ENCODE measurements around the gene ALK.
"Not testable (repeated sequence)": the region's sequence is repeated elsewhere in the genome, so short reads cannot be mapped to it uniquely, and the experiment has no call there.

The ALK gene

DNA sequence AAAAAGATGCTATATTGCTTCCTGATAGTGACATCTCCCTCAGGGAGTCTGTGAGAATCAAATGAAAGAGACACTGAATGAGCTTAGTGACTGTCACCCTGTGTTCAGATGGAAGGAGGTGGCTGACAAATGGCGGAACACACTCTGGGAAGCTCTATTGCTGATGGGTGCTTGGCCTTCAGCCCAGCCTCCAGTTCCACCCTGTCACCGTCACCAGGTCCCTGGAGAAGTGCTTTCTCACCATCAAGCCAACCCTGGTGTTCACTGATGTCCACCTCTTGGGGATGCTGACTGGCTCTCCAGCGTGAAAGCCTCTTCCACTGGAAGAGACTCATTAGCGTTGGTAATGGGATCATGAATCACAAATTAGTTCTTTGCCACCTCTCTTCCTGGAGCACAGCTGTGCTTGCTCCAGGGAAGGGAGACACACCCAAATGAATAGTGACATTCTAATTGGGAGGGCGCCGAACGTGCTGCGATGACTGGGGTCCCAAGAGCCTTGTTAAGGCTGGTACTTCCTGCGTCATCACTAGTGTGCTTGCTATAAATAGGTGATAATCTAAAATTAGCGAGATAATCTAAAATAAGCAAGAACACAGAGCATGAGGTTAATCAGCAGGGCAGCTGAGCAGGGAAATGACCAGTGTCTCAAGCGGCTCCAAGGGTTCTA lies 652.2 kb downstream of the ALK start:
- DNase-seq = no peak

- no peak for DNase-seq
Observed at GRCh38 chr2:29267720-29268119, 653.7 kb downstream of the ALK start.

DNA sequence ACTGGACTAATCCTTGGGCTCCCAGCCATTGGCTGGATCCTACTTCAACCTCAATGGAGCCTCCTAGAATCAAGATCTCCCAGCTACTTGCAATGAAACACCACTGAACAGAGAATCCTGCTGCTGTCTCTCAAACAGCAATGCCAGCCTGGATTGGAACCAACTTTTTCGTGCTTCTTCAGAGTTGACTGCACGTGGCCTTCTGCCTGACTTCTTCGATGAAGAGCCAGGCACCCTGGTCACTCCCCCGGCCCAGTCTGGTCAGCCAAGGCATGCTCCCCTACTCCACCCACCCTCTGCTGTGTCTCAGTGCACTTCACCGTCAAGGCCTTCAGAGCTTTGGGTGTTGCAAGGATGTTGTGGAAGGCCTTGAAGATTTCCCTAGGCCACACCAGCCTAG lies 657.5 kb downstream of the ALK start:
- no peak for DNase-seq

- DNase-seq = no peak
Observed at GRCh38 chr2:29262681-29263260, 658.6 kb downstream of the ALK start.

GRCh38 chr2:29261003-29261402 lies 660.4 kb downstream of the ALK start:
- no peak for DNase-seq

GRCh38 chr2:29260142-29260772 lies 661.1 kb downstream of the ALK start:
- no peak for DNase-seq

GRCh38 chr2:29259221-29259620 lies 662.2 kb downstream of the ALK start:
- no peak for DNase-seq

- DNase-seq = no peak
Observed at GRCh38 chr2:29255004-29255403, 666.4 kb downstream of the ALK start.

DNA sequence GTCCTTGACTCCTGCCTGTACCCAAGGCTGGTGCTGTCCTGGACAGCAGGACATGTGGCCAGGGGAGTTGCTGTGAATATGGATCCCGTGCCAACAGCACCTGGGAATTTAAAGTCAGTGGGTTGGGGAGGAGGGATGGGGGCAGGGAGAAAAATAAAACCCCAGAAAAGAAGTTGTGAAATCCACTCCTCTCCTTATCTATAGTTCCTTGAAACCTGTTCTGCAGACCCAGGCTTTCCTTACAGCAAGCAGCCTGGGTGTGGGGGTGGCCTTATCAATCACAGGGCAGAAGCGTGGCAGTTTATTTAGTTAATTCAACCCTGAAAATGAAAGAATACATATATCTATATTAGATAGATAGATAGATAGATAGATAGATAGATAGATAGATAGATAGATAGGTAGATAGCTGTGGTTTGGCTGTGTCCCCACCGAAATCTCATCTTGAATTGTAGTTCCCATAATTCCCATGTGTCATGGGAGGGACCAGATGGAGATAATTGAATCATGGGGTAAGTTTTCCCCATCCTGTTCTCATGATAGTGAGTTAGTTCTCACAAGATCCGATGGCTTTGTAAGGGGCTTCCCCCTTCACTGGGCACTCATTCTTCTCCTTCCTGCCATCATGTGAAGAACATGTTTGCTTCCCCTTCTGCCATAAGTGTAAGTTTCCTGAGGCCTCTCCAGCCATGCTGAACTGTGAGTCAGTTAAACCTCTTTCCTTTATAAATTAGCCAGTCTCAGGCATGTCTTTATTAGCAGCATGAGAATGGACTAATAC lies 667.7 kb downstream of the ALK start:
- DNase-seq = not testable (repeated sequence)

GRCh38 chr2:29253026-29253425 lies 668.4 kb downstream of the ALK start:
- DNase-seq = no peak

DNA sequence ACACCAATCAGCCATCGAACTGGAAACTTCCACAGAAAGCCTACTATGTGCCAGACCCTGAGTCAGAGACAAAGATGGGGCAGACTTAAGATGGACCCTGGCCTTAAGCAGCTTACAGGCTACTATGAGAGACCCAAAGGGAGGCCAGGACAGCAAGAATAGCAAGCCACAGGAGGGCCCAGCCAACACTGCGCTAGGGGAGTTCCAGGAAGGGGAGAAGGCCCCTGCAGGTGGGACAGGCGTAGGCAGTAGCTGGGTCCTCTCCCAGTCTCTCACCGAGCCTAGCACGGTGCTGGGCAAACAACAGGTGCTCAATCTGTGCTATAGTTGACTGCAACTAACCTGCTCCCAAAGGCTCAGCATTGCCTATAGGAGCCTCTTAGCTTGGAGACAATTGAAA lies 670.0 kb downstream of the ALK start:
- no peak for DNase-seq

DNA sequence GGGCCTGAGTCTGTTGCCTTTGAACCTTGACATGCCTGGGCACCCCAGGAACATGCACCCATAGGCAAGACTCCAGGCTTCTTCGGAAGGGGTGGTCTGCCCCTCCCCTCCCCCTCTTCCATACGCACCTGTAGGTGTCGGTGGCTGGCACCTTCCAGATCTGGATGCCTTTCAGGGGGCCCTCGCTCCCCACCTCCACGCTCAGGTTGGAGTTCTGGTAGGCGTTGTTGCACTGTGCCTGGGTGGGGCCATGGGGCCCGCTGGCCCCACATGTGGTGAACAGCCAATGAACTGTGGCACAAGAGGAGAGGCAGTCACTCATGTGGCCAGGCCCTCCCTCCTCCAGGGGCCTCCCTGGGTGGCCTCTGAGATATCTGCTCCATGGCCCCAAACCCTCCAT lies 670.4 kb downstream of the ALK start:
- no peak for DNase-seq

- DNase-seq = no peak
Observed at GRCh38 chr2:29249666-29250253, 671.6 kb downstream of the ALK start.

DNA sequence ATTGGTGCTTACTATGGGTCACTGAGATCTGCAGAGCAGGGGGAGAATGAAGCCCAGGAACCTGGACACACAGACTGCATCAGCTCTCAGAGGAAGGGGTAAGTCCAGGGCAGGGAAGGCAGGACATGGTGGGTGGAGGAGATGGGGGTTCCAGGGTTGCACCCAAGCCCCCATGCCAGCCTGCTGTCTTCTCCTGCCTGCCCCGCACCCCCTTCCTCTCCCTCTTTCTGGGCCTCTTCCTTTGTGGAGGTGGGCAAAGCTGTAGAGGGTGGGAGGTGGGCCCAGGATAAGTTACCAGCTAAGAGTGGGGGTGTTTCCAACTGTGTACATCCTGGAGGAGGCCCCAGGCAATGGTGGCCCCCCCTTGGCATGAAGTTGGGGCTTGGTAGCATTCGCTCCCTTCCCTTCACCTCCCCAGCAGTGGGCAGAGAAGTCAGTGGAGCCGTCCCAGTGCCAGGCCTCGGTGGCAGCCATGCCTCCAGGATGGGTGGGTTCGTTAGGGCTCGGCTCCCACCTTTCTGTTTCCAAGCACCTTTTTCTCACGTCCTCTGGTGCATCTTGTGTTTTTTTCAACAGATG lies 674.0 kb downstream of the ALK start:
- DNase-seq = no peak

DNA sequence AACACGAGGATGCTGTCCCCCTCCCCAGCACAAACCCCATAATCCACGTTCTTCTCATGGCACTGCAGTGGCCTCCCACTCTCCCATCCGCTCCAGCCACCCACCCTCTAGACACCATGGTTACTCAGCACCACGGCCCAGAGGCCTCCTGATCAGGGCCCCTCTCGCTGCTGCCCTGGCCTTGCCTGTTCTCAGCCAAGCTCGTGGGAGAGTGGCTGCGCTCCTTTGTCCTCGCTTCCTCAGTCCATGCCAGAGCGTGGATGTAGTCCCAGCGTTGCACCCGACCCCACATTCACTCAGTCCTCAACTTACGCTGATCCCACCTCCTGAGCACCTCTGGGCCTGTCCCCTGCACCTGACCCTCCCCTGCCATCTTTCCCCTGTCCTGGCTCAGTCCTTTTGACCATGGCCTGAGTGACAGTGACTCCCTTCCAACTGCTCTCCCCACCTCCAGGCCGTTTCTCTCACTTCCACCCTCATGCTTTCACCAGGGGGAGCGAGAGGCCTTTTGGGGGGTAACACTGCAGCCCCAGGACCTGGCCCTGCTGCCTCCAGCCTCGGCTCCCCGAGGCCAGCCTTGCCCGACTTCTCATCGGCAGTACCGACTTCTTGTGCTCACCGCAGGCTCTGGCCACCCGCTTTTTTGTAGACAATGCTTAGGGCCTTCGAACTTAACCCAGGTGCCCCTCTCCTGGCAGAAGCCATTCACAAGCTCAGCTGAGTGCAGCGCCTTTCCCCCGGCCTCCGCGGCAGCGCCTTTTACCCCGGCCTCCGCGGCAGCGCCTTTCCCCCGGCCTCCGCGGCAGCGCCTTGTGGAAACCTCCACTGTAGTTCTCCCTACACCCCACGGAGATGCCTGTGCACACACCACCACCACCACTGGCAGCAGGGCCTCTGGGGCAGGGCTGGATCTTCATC lies 674.7 kb downstream of the ALK start:
- DNase-seq = no peak

- DNase-seq = no peak
Observed at GRCh38 chr2:29245742-29246382, 675.5 kb downstream of the ALK start.

- not testable (repeated sequence) for DNase-seq
Observed at GRCh38 chr2:29245035-29245741, 676.2 kb downstream of the ALK start.

- no peak for DNase-seq
Observed at GRCh38 chr2:29242621-29243375, 678.6 kb downstream of the ALK start.

- DNase-seq = no peak
Observed at GRCh38 chr2:29241955-29242565, 679.3 kb downstream of the ALK start.
